ENCODE results near the gene SMARCC1. TPM values are rescaled to one million over a fixed set of nuclear protein-coding genes. Genes with fewer than 3 reads are reported as not detected.

Gene SMARCC1
- total RNA-seq, 2 experiments from 2014 or later, result 74.2 to 76.2 TPM

DNA sequence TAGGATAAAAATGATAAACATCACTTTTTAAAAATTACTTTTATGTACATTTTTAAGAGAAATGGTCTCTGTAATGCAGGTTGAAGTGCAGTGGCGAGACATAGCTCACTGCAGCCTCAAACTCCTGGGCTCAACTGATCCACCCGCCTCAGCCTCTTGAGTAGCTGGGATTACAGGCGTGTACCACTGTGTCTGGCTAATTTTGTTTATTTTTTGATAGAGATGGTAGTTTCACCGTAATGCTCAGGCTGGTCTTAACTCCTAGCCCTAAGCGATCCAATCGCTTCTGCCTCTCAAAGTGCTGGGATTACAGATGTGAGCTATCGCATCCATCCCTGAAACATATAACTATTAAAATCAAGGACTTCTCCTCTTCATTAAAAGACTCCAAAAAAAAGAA, 140.0 kb downstream of the SMARCC1 start:
- intact Hi-C loops (cut with DNase I, micrococcal nuclease), result no loop called here
- DNase-seq, result no peak
- H3K36me3 ChIP-seq (ENCODE audit: insufficient read depth, low read length), result peaks cover 44% of the 10 kb centered on the region
- CTCF ChIA-PET, result interaction anchor here (0.6 to 1.1 kb wide), 3 partner anchors 10 to 124 kb away, joined by 3 read pairs; no protein-coding TSS in a partner anchor
- Mint-ChIP-seq H3K4me3 (no peak overlapping the region), H3K9me3 (no peaks in the 10 kb centered on the region), H3K36me3 (ENCODE audit: low read depth) (peaks cover 80% of the 10 kb centered on the region), H3K27me3 (no peaks in the 10 kb centered on the region), H3K4me1 (ENCODE audit: low read depth) (no peaks in the 10 kb centered on the region), H3K27ac (no peak overlapping the region)
- ATAC-seq (ENCODE audit: poor library complexity), result no peak
- H3K4me3 ChIP-seq (ENCODE audit: low read length), result no peak overlapping the region
- POLR2A ChIA-PET, result no interaction called here
- no peak overlapping the region for H3K27ac ChIP-seq (ENCODE audit: low read depth in 1 of 2, low read length in 2 of 2)
- H3K27me3 ChIP-seq (ENCODE audit: control insufficient read depth in 1 of 2, insufficient read depth in 2 of 2, low read length in 2 of 2), result no peaks in the 10 kb centered on the region
- no peaks in the 10 kb centered on the region for H3K4me1 ChIP-seq (ENCODE audit: insufficient read depth, low read length)
- no peaks in the 10 kb centered on the region for H3K9me3 ChIP-seq (ENCODE audit: control insufficient read depth in 1 of 2, insufficient read depth in 1 of 2, low read length in 2 of 2)
- TF ChIP-seq, protein P1, sequence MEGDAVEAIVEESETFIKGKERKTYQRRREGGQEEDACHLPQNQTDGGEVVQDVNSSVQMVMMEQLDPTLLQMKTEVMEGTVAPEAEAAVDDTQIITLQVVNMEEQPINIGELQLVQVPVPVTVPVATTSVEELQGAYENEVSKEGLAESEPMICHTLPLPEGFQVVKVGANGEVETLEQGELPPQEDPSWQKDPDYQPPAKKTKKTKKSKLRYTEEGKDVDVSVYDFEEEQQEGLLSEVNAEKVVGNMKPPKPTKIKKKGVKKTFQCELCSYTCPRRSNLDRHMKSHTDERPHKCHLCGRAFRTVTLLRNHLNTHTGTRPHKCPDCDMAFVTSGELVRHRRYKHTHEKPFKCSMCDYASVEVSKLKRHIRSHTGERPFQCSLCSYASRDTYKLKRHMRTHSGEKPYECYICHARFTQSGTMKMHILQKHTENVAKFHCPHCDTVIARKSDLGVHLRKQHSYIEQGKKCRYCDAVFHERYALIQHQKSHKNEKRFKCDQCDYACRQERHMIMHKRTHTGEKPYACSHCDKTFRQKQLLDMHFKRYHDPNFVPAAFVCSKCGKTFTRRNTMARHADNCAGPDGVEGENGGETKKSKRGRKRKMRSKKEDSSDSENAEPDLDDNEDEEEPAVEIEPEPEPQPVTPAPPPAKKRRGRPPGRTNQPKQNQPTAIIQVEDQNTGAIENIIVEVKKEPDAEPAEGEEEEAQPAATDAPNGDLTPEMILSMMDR (IDR thresholded peaks at IDR 0.05), result no peak

DNA sequence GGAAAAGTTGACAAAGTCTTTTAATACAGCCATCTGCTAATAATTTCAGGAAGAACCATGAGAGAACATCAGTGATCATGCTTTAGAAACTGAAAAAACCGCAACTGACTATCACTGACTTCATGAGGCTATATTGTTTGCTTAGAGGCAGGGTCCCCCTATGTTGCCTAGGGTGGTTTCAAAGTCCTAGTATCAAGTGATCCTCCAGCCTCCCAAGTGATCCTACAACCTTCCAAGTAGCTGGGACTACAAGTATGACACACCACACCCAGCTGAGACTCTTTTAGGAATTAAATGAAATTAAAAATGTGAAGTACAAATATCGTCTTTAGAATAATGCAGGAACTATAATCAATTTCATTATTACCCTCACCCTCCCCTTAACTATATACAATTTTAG, 144.8 kb downstream of the SMARCC1 start:
- no peak for ATAC-seq (ENCODE audit: poor library complexity)
- Histone ChIP-seq H3K27ac (ENCODE audit: low read depth in 1 of 2, low read length in 2 of 2) (no peak overlapping the region), H3K27me3 (ENCODE audit: control insufficient read depth in 1 of 2, insufficient read depth in 2 of 2, low read length in 2 of 2) (no peaks in the 10 kb centered on the region), H3K36me3 (ENCODE audit: insufficient read depth, low read length) (peaks cover 73% of the 10 kb centered on the region), H3K9me3 (ENCODE audit: control insufficient read depth in 1 of 2, insufficient read depth in 1 of 2, low read length in 2 of 2) (no peaks in the 10 kb centered on the region), H3K4me1 (ENCODE audit: insufficient read depth, low read length) (no peaks in the 10 kb centered on the region), H3K4me3 (ENCODE audit: low read length) (no peak overlapping the region)
- H3K36me3 Mint-ChIP-seq (ENCODE audit: low read depth), result peaks cover 91% of the 10 kb centered on the region
- TF ChIP-seq, protein P1 (IDR thresholded peaks at IDR 0.05), result no peak
- ChIA-PET CTCF (no interaction called here), POLR2A (no interaction called here)
- H3K4me1 Mint-ChIP-seq (ENCODE audit: low read depth), result peaks cover 6% of the 10 kb centered on the region
- intact Hi-C loops (cut with DNase I, micrococcal nuclease), result no loop called here
- no peak overlapping the region for H3K27ac Mint-ChIP-seq
- DNase-seq, result no peak
- no peaks in the 10 kb centered on the region for H3K9me3 Mint-ChIP-seq
- H3K4me3 Mint-ChIP-seq, result no peak overlapping the region
- H3K27me3 Mint-ChIP-seq, result no peaks in the 10 kb centered on the region

DNA sequence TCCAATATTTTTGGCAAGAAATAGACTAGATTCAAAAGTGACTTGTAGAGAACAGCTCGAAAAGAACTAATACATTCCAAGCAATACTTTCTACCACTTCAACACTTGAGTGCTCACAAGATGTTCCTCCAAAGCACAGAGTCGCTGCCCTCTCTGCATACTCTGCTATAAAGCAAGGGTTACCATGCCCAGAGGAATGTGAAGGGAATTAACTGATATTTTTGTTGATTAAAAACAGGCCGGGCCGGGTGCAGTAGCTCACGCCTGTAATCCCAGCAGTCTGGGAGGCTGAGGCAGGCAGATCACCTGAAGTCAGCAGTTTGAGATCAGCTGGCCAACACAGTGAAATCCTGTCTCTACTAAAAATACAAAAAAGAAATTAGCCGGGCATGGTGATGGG, 145.5 kb downstream of the SMARCC1 start:
- Mint-ChIP-seq H3K4me1 (ENCODE audit: low read depth) (peaks cover 6% of the 10 kb centered on the region), H3K27ac (peak overlapping the region; percentile 10), H3K27me3 (no peaks in the 10 kb centered on the region), H3K36me3 (ENCODE audit: low read depth) (peaks cover 91% of the 10 kb centered on the region), H3K9me3 (no peaks in the 10 kb centered on the region), H3K4me3 (no peak overlapping the region)
- Histone ChIP-seq H3K4me1 (ENCODE audit: insufficient read depth, low read length) (no peaks in the 10 kb centered on the region), H3K4me3 (ENCODE audit: low read length) (no peak overlapping the region), H3K27me3 (ENCODE audit: control insufficient read depth in 1 of 2, insufficient read depth in 2 of 2, low read length in 2 of 2) (no peaks in the 10 kb centered on the region), H3K9me3 (ENCODE audit: control insufficient read depth in 1 of 2, insufficient read depth in 1 of 2, low read length in 2 of 2) (no peaks in the 10 kb centered on the region), H3K36me3 (ENCODE audit: insufficient read depth, low read length) (peaks cover 73% of the 10 kb centered on the region), H3K27ac (ENCODE audit: low read depth in 1 of 2, low read length in 2 of 2) (no peak overlapping the region)
- ATAC-seq (ENCODE audit: poor library complexity) (no peak), DNase-seq (no peak)
- POLR2A ChIA-PET, result no interaction called here
- TF ChIP-seq, protein P1 (IDR thresholded peaks at IDR 0.05), result no peak
- intact Hi-C loops (cut with DNase I, micrococcal nuclease), result no loop called here
- CTCF ChIA-PET, result no interaction called here
